Measurements from ENCODE around the gene SEMA6C. TPM values are rescaled to one million over a fixed set of nuclear protein-coding genes. Genes with fewer than 3 reads are reported as not detected.

The SEMA6C gene
- total and polyA plus RNA-seq, 2 of the 13 experiments (the other 11 are each of a cell fraction or from before 2014, with no cell fraction given): 1.4 to 2.9 TPM

DNA sequence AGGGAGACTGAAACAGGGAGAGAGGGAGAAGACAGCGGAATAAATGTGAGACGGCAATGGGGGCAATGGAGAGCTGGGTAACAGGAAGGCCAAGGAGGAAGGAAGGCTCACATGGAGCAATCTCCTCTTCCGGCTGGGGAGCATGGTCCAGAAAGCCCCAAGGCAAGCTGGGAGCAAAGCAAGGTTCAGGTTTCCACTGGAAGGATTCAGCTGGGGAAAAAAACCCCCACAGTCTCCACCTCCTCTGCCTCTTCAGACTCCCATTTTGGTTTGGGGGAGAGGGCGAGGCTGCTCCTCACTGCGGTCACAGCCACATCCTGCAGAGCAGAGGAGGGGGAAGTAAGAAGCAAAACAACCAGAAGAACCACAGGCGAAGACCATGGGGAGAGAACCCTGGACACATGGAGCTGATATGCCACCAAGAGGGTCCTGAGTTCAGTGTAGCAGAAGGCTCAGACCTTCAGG is 10.7 kb upstream of the SEMA6C start:
- peaks cover 8% of the 10 kb centered on the region for H3K4me1 ChIP-seq (ENCODE audit: insufficient read depth, low read length)
- intact Hi-C loops (cut with micrococcal nuclease; ENCODE audit: unreplicated experiment): loop anchor here (2.0 kb wide), 1 partner anchor 132 kb away; no protein-coding TSS in a partner anchor
- ChIA-PET CTCF (ENCODE audit: low intra/inter-chr PET ratio, low total read pairs) (interaction anchor here (0.9 to 3.6 kb wide), 3 partner anchors 57 to 132 kb away, joined by 3 to 45 read pairs (median 10); no protein-coding TSS in a partner anchor), POLR2A (interaction anchor here (1.1 kb wide), 1 partner anchor 57 kb away, joined by 3 read pairs; no protein-coding TSS in a partner anchor)
- no peak overlapping the region for H2AFZ ChIP-seq (ENCODE audit: low read length)
- FAIRE-seq (no peak), ATAC-seq (no peak), DNase-seq (ENCODE audit: low spot score) (no peak)
- no peaks in the 10 kb centered on the region for H3K27me3 ChIP-seq (ENCODE audit: control insufficient read depth in 1 of 2, insufficient read depth in 2 of 2, low read length in 2 of 2)
- H3K4me3 ChIP-seq (replicated peaks in 1 of 3; ENCODE audit: insufficient read depth in 1 of 3, low read depth in 2 of 3, low read length in 3 of 3): no peak overlapping the region
- in situ Hi-C loops (cut with HindIII; ENCODE audit: extremely low pct_ligation_motif_present, low pct_unique_long_range_greater_than_20kb): loop anchor here (5.0 kb wide), 1 partner anchor 60 kb away; no protein-coding TSS in a partner anchor
- WGBS (ENCODE audit: low lambda C conversion rate): 97% methylated on average over 6 of the region's 6 CpGs
- H4K20me1 ChIP-seq (ENCODE audit: insufficient read depth, low read length): no peaks in the 10 kb centered on the region
- no peak overlapping the region for H3K27ac ChIP-seq (ENCODE audit: extremely low read length, insufficient read depth, low read length)
- no peak overlapping the region for H3K9ac ChIP-seq (ENCODE audit: insufficient read depth, low read depth, low read length)
- no TSS peak for BruUV-seq (replicated peaks)
- no peak for TF ChIP-seq DMAP1 (CRISPR knock-in tag; IDR thresholded peaks at IDR 0.05)
- H3K4me2 ChIP-seq (ENCODE audit: low read depth, low read length): no peak overlapping the region
- H3K79me2 ChIP-seq (ENCODE audit: insufficient read depth, low read length): no peaks in the 10 kb centered on the region
- H3K9me3 ChIP-seq (ENCODE audit: low read length): no peaks in the 10 kb centered on the region
- H3K36me3 ChIP-seq (replicated peaks in 1 of 2; ENCODE audit: control insufficient read depth in 1 of 2, insufficient read depth in 2 of 2, low read length in 2 of 2): peaks cover 12 to 18% of the 10 kb centered on the region in 2 experiments

- Histone ChIP-seq H3K4me3 (replicated peaks in 1 of 3; ENCODE audit: insufficient read depth in 1 of 3, low read depth in 2 of 3, low read length in 3 of 3) (no peak within 1 kb of the TSS), H3K4me1 (ENCODE audit: insufficient read depth, low read length) (peaks cover 8% of the 10 kb centered on the region), H2AFZ (ENCODE audit: low read length) (no peak within 1 kb of the TSS), H4K20me1 (ENCODE audit: insufficient read depth, low read length) (no peaks in the 10 kb centered on the region), H3K27ac (ENCODE audit: extremely low read length, insufficient read depth, low read length) (no peak within 1 kb of the TSS), H3K9me3 (ENCODE audit: low read length) (no peaks in the 10 kb centered on the region), H3K36me3 (replicated peaks in 1 of 2; ENCODE audit: control insufficient read depth in 1 of 2, insufficient read depth in 2 of 2, low read length in 2 of 2) (peaks cover 8 to 14% of the 10 kb centered on the region in 2 experiments), H3K9ac (ENCODE audit: insufficient read depth, low read depth, low read length) (no peak within 1 kb of the TSS), H3K79me2 (ENCODE audit: insufficient read depth, low read length) (no peaks in the 10 kb centered on the region), H3K27me3 (ENCODE audit: control insufficient read depth in 1 of 2, insufficient read depth in 2 of 2, low read length in 2 of 2) (no peaks in the 10 kb centered on the region), H3K4me2 (ENCODE audit: low read depth, low read length) (no peak within 1 kb of the TSS)
- FAIRE-seq (no peak), DNase-seq (ENCODE audit: low spot score) (no peak), ATAC-seq (peak; percentile 54)
- CTCF ChIA-PET (ENCODE audit: low intra/inter-chr PET ratio, low total read pairs): interaction anchor here (1.4 to 3.6 kb wide), 2 partner anchors 57 to 132 kb away, joined by 10 to 45 read pairs; no protein-coding TSS in a partner anchor
- TF ChIP-seq SMAD9 (CRISPR knock-in tag; IDR thresholded peaks at IDR 0.05) (no peak), TOE1 (CRISPR knock-in tag; IDR thresholded peaks at IDR 0.05) (no peak)
- in situ Hi-C loops (cut with HindIII; ENCODE audit: extremely low pct_ligation_motif_present, low pct_unique_long_range_greater_than_20kb) (loop anchor here (5.0 kb wide), 1 partner anchor 59 kb away; no protein-coding TSS in a partner anchor), intact Hi-C loops (cut with micrococcal nuclease; ENCODE audit: unreplicated experiment) (loop anchor here (1.0 to 2.0 kb wide), 2 partner anchors 57 to 132 kb away; no protein-coding TSS in a partner anchor)
- no TSS peak for BruUV-seq (replicated peaks)
- POLR2A ChIA-PET: interaction anchor here (1.1 kb wide), 1 partner anchor 57 kb away, joined by 3 read pairs; no protein-coding TSS in a partner anchor
- WGBS (ENCODE audit: low lambda C conversion rate): 86% methylated on average over 3 of the region's 4 CpGs
These were observed 10.0 kb upstream of the SEMA6C start, which contains the start of gene TNFAIP8L2 for GRCh38 chr1:151156515-151156819. TSS of gene TNFAIP8L2 (plus strand) at chr1:151156649. CDS start at chr1:151158698, 2,049 bp downstream.
